ENCODE measurements around the gene ALG14.
A peak's percentile ranks its signal among the peaks of the same experiment; 100 is the strongest.

ALG14 gene

GRCh38 chr1:94929351-94930217, 143.2 kb downstream of the ALG14 start (continued):
- TF ChIP-seq ZSCAN4 (tag by site-specific recombination; IDR thresholded peaks at IDR 0.05) (no peak), FEZF1 (tag by site-specific recombination; IDR thresholded peaks at IDR 0.05) (peak; percentile 44), KLF1 (tag by site-specific recombination; IDR thresholded peaks at IDR 0.05) (no peak), ZNF549 (tag by site-specific recombination; IDR thresholded peaks at IDR 0.05) (no peak), MZF1 (tag by site-specific recombination; IDR thresholded peaks at IDR 0.05; ENCODE audit: borderline replicate concordance) (0 out of 2 replicates have a peak, but pooled peaks have one; percentile 32), ZNF707 (tag by site-specific recombination; IDR thresholded peaks at IDR 0.05) (no peak), ZNF366 (tag by site-specific recombination; conservative IDR thresholded peaks at IDR 0.05) (peak; percentile 23; the same call in 1 of the 2 replicates), ZNF488 (tag by site-specific recombination; IDR thresholded peaks at IDR 0.05) (no peak), ZNF146 (tag by site-specific recombination; IDR thresholded peaks at IDR 0.05) (no peak), ZNF133 (tag by site-specific recombination; IDR thresholded peaks at IDR 0.05) (no peak), REPIN1 (tag by site-specific recombination; IDR thresholded peaks at IDR 0.05; ENCODE audit: low read depth) (no peak), HIC1 (tag by site-specific recombination; IDR thresholded peaks at IDR 0.05) (no peak), ZNF266 (tag by site-specific recombination; IDR thresholded peaks at IDR 0.05; ENCODE audit: low read depth) (no peak), GLI2 (tag by site-specific recombination; IDR thresholded peaks at IDR 0.05; ENCODE audit: borderline replicate concordance, low read depth) (no peak), ZNF626 (tag by site-specific recombination; IDR thresholded peaks at IDR 0.05) (no peak), ZNF280D (tag by site-specific recombination; IDR thresholded peaks at IDR 0.05) (no peak)

- peak overlapping the region; percentile 93 for H3K27ac ChIP-seq (ENCODE audit: extremely low read depth, low read depth, low read length)
- TF ChIP-seq ZNF362 (tag by site-specific recombination; IDR thresholded peaks at IDR 0.05) = peak; percentile 83
- TF ChIP-seq WT1 (tag by site-specific recombination; IDR thresholded peaks at IDR 0.05) = peak; percentile 84
- TF ChIP-seq YY1 (tag by site-specific recombination; IDR thresholded peaks at IDR 0.05) = no peak
- peak; percentile 77 for TF ChIP-seq PRDM10 (tag by site-specific recombination; IDR thresholded peaks at IDR 0.05)
- peak; percentile 81 for TF ChIP-seq ZNF121 (tag by site-specific recombination; IDR thresholded peaks at IDR 0.05)
- TF ChIP-seq ZNF600 (tag by site-specific recombination; IDR thresholded peaks at IDR 0.05) = 0 out of 2 replicates have a peak, but pooled peaks have one; percentile 46
- H3K9me3 ChIP-seq (ENCODE audit: control insufficient read depth, insufficient read depth, low read depth, low read length) = no peaks in the 10 kb centered on the region
- POLR2A ChIA-PET = interaction anchor here (1.1 kb wide), 2 partner anchors 11 to 74 kb away, joined by 3 to 4 read pairs; no protein-coding TSS in a partner anchor
- peak overlapping the region; percentile 82 for H3K4me3 ChIP-seq (ENCODE audit: low read depth, low read length)
- CTCF ChIA-PET = interaction anchor here (1.8 to 2.2 kb wide), 2 partner anchors 73 to 113 kb away, joined by 6 to 15 read pairs; no protein-coding TSS in a partner anchor
- peaks cover 0 to 8% of the 10 kb centered on the region in 2 experiments; a peak in 1 of 3 replicates for H3K36me3 ChIP-seq (ENCODE audit: control insufficient read depth in 2 of 2, insufficient read depth in 1 of 2, low read length in 2 of 2)
- peaks cover 22% of the 10 kb centered on the region for H3K4me1 ChIP-seq (ENCODE audit: control insufficient read depth, insufficient read depth, low read length)
Observed at GRCh38 chr1:94928293-94928939, 144.3 kb downstream of the ALG14 start.

Data from HEK293 (cell line).